Activated gamma-delta T cell (primary cell): ENCODE measurements around the gene ERMP1.
"Not testable (repeated sequence)": the region's sequence is repeated elsewhere in the genome, so short reads cannot be mapped to it uniquely, and the experiment has no call there.

ENCODE experiments used
- DNase-seq: peaks from one replicate; lab custom pipeline; 2025; lab: John Stamatoyannopoulos, UW

The ERMP1 gene

DNA sequence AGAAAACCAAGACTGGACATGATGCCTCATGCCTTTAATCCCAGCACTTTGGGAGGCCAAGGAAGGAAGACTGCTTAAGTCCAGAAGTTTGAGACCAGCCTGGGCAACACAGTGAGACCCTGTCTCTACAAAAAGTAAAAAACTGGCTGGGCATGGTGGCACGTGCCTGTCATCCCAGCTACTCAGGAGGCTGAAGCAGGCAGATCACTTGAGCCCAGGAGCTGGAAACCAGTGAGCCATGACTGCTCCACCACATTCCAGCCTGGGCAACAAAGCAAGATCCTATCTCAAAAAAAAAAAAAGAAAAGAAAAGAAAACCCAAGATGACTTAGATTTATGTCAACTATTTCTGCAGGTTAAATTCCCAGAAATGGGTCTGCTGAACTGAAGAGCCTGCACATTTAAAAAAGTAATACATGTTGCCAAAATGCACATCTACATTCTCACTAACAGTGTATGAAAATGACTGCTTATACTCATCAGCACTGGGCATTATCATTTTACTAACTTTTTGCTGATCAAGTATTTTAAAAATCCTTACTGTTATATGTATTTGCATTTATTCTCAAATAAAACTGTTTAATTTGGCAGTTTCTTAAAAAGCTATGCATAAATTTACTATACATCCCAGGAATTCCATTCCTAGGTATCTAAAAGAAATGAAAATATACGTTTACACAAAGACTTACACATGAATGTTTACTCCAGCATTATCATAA lies 14.3 kb downstream of the ERMP1 start:
- DNase-seq: no peak

DNA sequence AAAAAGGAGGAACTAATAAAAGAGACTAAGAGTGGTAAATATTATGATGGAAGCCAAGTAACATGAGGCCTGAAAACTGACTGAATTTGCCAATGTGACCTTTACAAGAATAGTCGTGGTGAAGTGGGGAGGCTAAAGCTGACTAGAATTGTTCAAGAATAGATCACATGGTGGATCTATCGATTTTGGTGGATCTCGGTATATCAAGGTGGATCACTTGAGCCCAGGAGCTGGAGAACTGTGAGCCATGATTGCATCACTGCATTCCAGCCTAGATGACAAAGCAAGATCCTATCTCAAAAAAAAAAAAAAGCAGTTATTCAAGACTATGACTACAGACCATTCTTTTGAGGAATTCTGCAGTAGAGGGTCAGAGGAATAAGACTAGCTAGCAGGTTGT lies 15.1 kb downstream of the ERMP1 start:
- no peak for DNase-seq

DNA sequence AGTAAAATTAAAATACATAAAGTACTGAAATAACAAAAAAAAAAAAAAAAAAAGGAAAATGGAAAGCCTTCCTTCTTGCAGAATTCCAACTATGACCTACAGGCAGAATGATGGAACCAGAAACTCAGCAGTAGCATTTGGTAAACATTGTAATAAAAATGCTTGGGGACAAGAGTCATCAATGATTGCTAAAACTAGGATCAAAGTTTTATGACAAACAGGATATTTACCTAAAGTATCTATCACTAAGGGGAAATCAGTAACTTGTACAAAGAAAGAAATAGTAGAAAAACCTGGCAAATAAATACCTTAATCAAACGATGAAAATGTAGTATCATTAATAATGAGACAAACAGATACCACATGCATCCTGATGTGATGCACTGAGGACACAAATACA lies 17.5 kb downstream of the ERMP1 start:
- no peak for DNase-seq

DNA sequence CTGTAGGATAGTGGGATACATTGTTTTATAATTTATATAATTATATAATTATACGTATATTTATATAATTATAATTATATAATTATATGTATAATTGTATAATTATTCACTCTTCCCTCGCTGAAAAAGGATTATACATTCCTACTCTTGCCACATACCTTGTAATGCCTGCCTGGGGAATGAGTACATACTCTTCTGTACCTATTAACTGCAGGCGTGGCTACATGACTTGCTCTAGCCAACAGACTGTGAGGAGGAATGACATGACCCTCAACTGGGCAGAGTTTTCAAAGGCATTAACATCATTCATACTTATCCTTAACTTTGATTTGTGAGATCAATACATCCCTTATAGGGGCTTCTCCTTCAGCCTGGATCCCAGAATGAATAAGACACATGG lies 19.1 kb downstream of the ERMP1 start:
- no peak for DNase-seq

DNA sequence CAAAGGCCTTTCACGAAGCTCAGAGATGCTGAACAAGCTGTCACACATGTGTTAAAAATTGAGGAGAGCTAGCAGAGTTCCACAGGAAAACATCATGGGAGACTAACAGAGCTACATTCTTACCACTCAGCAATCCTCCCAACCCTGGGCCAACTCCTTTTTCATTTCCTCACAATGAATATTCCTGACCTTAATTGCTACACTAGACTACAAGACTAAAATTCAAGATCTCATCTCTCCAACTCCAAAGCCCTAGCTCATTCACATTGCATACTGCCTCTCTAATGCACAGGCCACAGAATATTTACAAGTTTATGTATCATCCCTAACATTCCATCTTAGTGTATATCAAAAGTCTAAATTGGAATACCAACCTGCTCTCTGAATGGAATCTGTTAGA lies 21.2 kb downstream of the ERMP1 start:
- no peak for DNase-seq

DNA sequence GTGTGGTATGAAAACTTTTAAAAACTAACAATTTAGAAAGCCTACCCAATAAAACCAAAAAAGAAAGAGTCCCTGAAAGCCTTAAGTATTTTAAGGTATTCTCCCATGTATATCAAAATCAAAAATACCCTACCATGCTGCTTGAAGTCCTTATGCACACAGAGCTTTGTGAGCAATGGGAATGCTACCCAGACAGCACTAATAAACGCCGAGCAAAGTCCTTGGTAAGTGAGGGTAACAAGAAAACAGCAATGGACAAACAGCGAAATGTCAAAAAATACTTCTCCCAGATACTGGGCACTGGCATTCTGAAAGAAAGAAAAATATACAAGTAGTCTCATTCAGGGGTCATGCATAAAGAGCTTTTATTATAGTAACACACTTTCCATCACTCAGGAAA lies 27.4 kb downstream of the ERMP1 start:
- no peak for DNase-seq

DNA sequence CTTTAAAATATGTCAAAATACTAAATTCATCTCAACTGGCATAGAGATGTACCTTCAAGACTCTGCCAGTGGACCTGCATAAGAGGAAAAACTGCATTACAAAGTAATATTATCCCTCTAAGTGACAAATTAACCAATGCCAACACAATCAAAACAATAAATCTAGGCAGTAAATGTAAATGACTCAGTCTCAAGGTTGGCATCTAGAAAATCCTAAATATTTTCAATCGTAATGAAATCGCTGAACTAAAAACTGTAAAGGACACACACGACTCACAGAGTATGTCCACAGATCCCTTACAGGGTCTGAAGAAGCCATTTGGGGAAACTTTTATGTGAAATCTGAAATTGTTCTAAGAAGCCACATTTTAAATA lies 31.2 kb downstream of the ERMP1 start:
- DNase-seq: no peak

DNA sequence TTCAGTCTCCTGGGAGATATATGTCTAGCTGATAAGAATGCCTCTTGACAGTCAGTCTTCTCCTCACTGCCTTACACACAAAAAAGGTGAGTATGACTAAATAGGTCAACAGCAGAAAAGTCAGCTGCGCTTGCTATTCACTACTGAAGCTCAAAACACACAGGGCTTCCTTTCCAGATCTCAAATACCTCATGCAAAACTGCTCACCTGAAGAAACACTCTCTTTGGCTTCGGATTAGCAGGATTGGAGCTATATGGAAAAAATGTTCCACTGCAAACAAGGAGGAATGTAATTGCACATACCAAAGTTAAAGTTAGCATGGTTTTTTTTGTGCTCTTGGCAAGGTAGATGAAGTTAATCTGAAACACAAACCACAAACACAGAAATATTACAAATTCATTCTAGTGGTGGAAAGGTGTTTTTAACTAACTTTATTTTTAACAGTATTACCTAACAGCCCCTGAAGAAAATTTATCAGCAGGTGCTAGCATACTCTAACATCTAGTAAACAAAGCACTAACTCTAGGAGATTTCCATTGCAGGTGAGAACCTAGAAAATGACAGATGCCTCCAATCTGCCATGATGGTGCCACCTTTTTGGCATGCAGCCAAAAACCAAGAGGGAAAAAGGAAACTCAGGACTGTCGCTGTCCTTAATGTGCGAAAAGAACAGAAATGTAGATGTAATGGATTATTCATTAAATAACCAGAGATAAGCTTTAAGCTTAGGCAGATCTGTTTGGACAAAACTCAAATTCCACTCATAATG lies 31.8 kb downstream of the ERMP1 start:
- no peak for DNase-seq

DNA sequence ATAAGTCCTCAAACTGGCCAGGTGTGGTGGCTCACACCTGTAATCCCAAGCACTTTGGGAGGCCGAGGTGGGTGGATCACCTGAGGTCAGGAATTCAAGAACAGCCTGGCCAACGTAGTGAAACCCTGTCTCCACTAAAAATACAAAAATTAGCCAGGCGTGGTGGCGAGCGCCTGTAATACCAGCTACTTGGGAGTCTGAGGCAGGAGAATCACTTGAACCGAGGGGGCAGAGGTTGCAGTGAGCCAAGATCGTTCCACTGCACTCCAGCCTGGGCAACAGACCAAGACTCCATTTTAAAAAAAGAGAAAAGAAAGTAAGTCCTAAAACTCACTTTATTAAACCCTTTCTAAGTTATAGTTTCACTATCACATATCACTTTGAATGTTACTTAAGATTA lies 32.5 kb downstream of the ERMP1 start:
- DNase-seq: not testable (repeated sequence)

DNA sequence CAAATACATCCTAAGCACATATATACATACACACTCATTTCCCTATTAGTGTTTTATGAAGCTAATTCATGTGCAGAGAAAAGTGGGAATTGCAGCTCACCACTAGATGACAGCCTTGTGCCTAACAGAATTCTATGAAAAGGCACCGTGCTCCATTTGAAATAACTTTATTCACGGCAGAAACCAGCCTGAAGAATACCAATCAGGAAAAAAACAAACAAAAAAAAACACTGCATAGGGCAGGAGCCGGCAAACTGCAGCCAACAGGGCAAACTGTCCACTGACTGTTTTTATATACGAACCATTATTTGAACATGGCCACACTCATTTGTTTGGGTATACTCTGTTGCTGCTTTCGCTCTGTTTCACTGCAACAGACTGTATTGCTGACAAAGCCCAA lies 33.6 kb downstream of the ERMP1 start:
- no peak for DNase-seq

DNA sequence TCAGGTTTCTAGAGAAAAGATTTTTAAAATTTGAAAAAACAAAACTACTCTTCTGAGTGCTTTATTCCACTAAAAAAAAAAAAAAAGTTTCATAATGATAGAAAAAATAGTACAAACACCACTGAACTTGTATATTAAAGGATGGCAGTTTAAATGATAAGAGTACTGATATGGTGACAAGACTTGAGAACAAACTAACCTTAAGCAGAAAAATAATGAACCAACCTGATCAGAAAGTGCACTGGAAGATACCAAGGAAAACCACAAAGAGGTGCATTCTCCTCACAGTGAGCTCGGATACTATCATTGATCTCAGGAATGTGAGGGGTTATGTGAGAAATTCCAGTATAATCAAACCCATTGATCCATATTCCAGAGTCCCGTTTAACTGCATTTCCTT lies 34.3 kb downstream of the ERMP1 start:
- no peak for DNase-seq

DNA sequence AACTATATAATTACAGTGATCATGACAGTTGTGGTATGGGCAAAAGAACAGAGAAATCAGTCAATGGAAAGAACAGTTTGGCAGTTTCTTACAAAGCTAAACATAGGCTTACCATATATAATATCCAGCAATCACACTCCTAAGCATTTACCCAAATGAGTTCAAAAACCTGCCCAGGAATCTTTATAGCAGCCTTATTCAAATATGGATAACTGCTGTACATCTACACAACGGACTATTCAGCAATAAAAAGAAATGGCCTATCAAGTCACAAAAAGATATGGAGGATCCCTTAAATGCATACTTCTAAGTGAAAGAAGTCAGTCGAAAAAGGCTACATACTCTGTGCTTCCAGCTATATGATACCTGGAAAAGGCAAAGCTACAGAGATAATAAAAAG lies 36.6 kb downstream of the ERMP1 start:
- no peak for DNase-seq

DNA sequence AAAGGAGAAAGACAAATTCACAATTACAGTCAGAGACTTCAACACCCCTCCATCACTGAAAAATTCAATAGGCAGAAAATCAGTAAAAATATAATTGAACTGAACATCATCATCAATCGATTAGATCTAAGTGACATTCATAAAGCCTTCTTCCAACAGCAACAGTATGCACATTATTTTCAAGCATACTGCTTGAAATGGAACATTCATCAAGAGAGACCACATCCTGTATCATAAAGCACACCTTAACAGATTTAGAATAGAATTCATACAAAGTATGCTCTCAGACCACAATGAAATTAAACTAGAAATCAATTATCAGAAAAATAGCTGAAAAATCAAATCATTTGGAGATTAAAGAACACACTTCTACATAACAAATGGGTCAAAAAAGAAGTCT lies 39.1 kb downstream of the ERMP1 start:
- no peak for DNase-seq

DNA sequence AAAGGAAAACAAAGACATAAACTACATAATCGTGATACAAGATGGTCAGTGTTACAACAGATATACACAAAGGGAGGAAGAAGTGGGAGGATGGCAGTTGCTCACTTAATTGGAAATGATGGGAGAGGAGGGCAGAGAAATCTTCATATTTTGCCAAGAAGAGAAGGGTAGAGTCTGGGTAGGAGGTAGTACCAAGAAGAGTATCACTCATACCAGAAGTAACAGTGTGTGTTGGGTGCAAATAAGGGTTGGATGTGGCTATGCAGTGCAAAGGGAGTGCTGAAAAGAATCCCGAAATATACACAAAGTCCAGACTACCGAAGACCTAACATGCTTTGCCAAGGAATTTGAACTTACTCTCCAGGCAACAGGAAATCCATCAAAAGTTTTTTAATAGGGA lies 41.0 kb downstream of the ERMP1 start:
- DNase-seq: no peak

DNA sequence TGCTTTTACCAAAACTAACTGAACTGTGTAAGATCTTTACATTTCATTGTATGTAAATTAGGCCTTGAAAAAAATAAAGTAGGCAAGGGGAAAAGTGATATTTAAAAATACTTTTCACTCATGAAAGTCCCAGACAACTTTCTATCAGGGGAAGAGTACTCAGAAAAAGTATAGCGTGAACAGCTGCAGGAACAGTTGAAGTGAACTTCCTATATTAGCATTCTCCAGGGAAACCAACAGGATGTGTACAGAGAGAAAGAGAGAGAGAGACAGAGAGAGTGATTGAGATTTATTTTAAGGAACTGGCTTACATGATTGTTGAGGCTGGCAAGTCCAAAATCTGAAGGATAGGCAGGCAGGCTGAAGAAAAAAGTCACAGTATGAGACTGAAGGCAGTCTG lies 42.0 kb downstream of the ERMP1 start:
- DNase-seq: no peak

DNA sequence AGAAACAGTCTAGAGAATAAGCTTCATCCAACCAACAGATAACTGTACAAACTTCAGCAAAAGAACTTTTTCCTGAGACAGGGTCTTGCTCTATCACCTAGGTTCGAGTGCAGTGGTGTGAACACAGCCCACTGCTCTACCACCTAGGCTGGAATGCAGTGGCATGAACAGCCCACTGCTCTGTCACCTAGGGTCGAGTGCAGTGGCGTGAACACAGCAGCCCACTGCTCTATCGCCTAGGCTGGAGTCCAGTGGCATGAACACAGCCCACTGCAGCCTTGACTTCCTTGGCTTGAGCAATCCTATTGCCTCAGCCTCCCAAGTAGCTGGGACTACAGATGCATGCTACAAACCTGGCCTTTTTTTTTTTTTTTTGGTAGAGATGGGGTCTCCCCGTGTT lies 43.4 kb downstream of the ERMP1 start:
- DNase-seq: no peak

DNA sequence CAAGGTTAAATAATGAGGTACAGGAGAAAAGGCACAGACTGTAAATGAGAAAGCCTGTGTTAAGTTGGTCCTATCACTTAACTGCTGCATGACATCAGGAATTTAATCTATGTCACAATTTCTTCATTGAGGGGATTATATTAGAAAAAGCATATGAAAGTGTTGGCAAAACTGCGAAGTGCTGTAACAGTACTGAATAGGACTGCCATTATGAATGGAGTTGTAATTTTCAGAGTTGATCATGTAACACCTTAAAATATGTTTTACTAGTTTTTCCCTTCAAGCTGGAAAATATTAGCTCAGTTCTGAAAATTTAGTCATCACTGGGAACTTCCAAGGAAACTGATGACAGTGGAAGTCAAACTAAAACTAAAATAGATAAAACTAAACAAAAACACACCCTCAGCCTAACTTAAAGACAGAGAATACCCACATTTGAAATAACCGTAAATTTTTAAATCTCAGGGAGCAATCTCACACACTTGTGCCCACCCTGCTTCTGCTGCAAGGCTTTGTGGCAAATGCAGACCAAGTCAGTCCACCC lies 45.1 kb downstream of the ERMP1 start:
- DNase-seq: no peak

DNA sequence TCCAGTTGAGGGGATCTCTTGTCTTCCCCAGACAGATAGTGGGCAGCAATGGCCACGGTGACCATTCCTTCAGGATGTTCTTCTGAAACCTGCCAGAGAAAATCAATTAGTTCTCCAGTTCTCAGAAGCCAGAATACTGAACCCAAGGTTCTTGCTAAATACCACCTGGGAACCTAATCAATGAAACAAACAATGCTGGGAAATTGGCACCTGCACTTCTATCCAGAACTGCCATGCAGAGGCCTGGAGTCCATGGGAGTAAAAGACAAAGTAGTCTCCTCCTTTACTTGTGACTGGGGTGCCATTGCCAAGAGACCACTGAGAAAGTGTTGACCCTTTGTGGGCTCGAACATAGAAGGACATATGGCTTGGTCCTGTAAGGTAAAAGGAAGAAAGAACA lies 45.7 kb downstream of the ERMP1 start:
- DNase-seq: no peak

DNA sequence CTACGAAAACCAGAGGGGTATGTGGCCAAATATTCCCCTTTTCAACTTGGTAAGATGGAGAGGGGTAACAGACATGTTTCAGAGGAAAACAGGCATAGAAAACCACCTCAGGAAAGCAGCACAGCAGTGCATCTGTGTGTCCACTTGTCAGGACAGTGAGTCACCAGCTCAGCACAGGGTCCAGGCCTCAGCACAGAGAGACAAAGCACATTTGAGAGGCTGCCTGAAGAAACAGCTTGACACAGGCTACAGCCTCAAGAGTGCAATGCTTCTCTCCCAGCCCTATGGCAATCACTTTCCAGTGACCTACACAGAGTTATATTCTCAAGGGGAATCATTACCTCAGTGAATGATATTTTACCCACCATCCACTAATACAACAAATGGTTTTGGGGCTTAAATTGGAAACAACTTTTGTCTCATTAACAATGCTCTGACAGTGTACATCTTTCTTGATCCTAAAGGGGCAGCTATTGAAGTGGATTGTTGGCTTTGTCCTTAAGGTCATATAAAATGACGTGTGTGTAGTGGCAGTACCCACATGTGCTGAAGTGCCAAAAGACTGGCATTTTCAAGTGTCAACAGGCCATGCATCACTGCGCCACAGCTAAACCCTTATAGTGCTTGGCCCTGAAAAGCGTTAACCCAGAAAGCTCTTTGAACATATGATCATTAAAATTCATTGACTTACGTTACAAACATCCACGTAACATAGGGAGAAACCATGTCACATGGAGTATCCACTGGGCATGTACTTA lies 46.4 kb downstream of the ERMP1 start:
- DNase-seq: no peak

DNA sequence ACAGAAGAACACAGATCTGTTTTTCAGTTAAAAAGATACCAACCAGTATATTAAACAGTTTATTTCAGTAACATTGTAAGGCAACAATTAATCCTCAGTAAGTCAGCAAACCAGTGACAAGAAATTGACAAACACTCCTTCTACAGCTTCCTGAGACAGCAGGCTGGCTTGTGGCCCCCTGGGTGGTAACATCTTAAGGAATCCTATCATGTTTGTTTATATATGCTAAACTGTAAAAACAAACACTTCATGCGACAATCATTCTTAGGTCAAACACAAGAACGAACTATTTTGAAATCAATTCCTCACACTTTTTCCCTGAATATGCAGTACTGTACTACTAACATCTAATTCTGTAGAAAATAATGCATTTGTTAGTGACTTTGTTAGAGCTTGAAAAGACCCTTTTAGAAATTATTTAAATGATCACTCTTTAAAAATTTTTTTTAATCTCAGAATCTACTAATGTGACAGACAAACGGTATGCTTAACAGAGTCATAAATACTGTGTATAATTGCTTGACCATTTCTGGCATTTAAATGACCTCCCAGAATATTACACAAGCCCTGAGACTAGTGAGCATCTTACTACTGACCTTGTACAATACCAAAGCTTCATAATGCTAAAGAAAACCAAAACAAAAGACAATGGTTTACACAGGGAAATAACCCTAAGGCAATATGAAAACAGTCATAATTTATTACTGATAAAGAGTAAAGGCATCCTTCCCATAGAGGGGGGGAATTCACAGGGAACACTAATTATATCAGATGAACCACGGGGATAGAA lies 48.2 kb downstream of the ERMP1 start:
- DNase-seq: no peak

DNA sequence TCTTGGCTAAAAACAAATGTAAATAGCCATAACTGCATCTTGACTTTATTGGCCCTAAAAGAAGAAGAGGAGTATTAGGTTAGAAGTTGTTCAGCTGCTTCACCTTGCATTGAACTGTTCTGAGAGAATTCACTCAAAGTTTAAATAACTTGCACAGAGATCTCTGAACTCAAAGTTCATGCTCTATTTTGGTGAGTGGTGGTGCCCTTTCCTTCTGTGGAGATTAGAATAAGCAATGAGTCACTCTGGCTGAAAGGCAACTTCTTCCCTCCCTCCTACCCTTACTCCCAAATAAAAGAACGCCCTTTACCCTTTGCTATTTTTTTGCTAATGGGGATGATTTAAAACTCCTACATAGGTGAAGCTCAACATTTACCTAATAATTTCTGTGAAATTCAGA lies 48.9 kb downstream of the ERMP1 start:
- DNase-seq: no peak

DNA sequence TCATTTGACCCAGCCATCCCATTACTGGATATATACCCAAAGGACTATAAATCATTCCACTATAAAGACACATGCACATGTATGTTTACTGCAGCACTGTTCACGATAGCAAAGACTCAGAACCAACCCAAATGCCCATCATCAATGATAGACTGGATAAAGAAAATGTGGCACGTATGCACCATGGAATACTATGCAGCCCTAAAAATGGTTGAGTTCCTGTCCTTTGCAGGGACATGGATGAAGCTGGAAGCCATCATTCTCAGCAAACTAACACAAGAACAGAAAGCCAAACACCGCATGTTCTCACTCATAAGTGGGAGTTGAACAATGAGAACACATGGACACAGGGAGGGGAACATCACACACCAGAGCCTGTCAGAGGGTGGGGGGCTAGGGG lies 49.5 kb downstream of the ERMP1 start:
- DNase-seq: not testable (repeated sequence)
